Activated gamma-delta T cell treated with Interleukin-2 at 50 U/mL for 16 hours (primary cell): ENCODE results near the gene PLSCR4.
"Not testable (repeated sequence)": the region's sequence is repeated elsewhere in the genome, so short reads cannot be mapped to it uniquely, and the experiment has no call there.

Experiments used
- DNase-seq: peaks from one replicate; pipeline ENCODE4 v3.0.0-alpha.2; 2020

PLSCR4 gene

DNA sequence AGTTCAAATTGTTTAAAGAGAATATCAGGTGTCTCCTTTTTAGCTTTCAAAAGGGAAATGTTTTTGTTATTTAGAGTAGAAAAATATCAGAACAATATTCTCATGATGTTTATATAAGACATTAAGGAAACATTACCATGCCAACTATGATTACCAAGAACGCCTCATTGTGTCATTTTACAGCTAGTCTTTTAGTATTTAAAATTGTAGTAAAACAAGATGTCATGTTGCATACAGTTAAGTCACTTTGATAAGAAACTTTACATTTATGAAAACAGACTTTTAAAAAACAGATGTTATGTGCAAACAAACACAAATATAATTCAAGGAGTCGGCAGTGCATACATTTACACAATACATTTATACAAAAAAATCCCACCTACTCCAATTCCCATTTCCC, 4.4 kb downstream of the PLSCR4 start:
- DNase-seq, result no peak

- no peak for DNase-seq
Measured at GRCh38 chr3:146243559-146243958, 7.3 kb downstream of the PLSCR4 start.

- DNase-seq, result no peak
Measured at GRCh38 chr3:146241523-146242240, 9.2 kb downstream of the PLSCR4 start.

- no peak for DNase-seq
Measured at GRCh38 chr3:146233487-146233886, 17.4 kb downstream of the PLSCR4 start.

- DNase-seq, result no peak
Measured at GRCh38 chr3:146227486-146227885, 23.4 kb downstream of the PLSCR4 start.

DNA sequence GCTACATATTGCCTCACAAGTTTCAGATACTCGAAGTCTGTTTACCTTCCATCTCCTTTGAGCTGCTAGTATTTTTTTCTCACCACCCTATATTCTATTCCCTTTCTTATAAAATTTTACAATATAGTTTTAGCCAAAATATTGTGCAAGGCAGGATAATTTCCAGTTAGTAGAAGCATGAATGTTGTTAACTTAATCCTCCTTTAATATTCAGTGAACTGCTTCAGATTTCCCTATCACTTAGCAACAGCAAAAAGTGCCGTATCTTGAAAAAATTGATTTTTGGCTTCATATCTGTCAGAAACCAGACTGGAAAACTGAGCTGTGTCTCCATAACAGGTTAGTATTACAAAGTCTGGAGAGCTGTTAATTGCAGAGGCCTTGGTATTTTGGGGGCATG, 24.0 kb downstream of the PLSCR4 start:
- DNase-seq, result no peak

- not testable (repeated sequence) for DNase-seq
Measured at GRCh38 chr3:146225458-146225857, 25.4 kb downstream of the PLSCR4 start.

GRCh38 chr3:146223401-146224373, 27.2 kb downstream of the PLSCR4 start:
- DNase-seq, result no peak

GRCh38 chr3:146222204-146223046, 28.5 kb downstream of the PLSCR4 start:
- DNase-seq, result no peak

- DNase-seq, result no peak
Measured at GRCh38 chr3:146221276-146221675, 29.6 kb downstream of the PLSCR4 start.

DNA sequence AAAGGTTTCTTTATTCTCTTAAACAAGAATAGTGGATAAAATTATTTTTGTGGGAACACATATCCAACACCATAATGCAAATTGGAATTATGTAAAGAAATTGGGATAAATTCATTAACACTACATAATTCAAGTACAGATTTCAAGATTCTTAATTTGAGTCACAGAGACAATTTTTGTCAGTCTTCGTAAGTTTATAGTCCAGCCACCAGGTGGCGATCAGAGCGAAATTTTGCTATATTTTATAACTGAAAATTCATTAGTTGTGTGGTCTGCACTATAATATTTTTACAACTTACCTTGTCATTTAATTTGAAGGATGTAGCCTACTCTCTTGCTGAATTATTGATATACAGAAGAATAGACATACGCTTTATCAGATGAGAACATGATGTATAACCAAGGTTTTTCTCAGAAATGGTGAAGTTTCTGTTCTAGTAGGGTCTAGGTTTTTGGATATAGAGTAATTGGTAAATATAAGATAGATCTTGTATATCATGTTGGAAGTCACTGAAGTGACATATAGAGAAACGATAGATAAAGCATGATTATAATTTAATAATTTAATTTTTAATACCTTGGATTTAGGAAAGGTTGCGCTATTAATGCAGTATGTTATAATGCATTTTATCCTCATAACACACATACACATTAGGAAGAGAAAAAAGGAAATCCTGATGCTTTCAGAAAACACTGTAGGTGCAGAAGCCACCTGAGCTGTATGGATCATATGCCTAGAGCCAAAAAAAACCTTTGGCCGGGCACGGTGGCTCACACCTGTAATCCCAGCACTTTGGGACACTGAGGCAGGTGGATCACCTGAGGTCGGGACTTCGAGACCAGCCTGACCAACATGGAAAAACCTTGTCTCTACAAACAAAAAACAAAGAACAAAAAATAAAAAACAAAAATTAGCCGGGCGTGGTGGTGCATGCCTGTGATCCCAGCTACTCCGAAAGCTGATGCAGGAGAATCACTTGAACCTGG, 31.7 kb downstream of the PLSCR4 start:
- DNase-seq, result peak; percentile 31

DNA sequence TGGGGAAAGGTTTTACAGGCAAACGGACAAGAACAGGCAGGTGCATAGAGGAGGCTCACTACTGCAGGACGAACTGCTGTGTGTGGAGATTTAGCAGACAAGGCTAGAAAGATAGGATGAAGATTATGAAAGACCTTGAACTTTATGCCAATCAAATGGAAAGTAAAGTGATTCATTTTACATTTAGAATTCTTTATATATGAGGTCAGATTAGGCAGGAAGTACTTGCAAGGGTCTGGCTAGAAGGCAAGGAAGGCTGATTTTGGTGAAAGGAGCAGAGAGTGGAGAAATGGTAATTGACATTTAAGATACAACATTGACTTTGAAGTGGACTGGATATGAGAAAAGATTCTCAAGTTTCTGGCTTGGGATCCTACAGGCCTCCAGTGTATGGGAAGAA, 33.6 kb downstream of the PLSCR4 start:
- no peak for DNase-seq

DNA sequence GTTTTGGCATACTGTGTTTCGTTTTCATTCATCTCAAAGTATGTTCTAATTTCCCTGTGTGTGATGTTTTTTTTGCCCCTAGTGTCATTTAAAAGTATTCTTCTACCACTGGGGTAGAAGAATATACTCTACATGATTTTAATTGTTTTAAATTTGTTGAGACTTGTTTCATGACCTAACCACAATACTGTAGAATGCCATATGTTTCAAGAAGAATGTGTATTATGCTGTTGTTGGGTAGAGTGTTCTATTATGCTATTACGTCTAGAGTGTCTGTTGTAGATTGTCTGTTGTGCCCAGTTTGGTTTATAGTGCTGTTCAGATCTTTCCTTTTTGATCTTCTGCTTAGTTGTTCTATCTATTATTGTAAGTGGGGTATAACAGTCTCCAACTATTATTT, 36.4 kb downstream of the PLSCR4 start:
- DNase-seq, result no peak

- DNase-seq, result no peak
Measured at GRCh38 chr3:146209371-146209770, 41.5 kb downstream of the PLSCR4 start.

DNA sequence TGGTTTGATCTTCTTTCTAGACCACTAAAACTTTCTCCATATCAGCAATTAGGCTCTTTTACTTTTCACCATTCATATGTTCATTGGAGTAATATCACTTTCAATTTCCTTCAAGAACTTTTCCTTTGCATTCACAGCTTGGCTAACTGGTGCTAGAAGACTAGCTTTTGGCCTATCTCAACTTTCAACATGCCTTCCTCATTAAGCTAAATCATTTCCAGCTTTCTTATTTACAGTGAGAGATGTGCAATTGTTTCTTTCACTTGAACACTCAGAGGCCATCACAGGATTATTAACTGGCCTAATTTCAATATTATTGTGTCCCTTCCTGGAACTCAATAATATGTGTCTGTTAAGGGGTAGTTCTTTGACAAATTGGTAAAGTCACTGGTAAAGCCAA, 47.1 kb downstream of the PLSCR4 start:
- no peak for DNase-seq

- DNase-seq, result no peak
Measured at GRCh38 chr3:146200461-146201220, 50.3 kb downstream of the PLSCR4 start.

DNA sequence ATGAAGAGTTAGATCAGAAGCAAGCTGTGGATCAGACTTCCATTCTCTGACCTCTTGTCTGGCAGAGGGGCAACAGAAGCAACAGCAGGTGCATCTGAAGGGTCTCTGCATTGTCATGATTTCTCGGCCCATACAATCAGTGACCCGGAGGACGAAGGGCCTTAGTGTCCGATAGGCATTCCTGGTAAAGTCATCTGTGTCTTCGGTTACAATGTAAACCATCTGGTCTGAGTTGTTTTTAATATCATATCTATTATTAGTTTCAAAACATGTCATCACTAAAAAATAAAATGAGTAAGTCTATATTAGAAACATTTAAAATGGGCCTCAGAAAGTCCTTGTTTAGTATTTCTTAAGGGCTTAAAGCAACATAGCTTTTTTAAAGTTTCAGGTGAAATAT, 51.1 kb downstream of the PLSCR4 start:
- DNase-seq, result no peak

GRCh38 chr3:146196789-146197188, 54.1 kb downstream of the PLSCR4 start:
- DNase-seq, result no peak

DNA sequence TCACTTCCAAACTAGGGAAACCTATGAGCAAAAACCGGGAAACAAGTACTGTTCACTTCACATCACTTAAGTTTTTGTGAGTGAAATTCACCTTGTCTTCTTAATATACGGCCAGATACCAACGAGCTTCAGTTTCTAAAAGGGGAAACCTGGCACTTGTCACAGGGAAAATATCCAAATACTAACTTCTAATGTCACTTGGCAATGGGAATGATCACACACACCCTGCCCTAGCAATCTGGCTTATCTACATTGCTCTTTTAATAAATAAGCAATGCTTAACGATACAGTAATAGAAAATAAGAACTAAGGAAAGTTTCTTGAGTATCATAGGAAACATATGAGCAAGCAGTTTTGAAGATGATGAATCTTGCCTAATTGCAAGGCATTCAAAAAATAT, 55.3 kb downstream of the PLSCR4 start:
- DNase-seq, result no peak

GRCh38 chr3:146195030-146195429, 55.9 kb downstream of the PLSCR4 start:
- DNase-seq, result no peak

- no peak for DNase-seq
Measured at GRCh38 chr3:146191051-146191450, 59.9 kb downstream of the PLSCR4 start.
